Peyer's patch (tissue), 4 donors: Measurements from ENCODE around the gene SCN3A.

ENCODE experiments used
- POLR2A ChIP-seq, 2 donors: fragments of 450-650 bp; IDR thresholded peaks; one replicate each; pipeline ENCODE4 v1.5.1; 2017; ENCODE audit warnings: antibody characterized with exemption in 2 of 2, mild to moderate bottlenecking in 2 of 2, moderate library complexity in 2 of 2
- TF ChIP-seq, protein P1 (sequence below), 6 experiments: fragments of 450-650 bp in 4 of 6; fragments of 200-600 bp in 2 of 6; sonication (generic) in 1 of 6; IDR thresholded peaks; one replicate each; pipeline ENCODE4 v1.5.1; 2017 to 2019; ENCODE audit warnings: antibody characterized with exemption in 6 of 6, mild to moderate bottlenecking in 3 of 6, moderate library complexity in 1 of 6

DNA sequence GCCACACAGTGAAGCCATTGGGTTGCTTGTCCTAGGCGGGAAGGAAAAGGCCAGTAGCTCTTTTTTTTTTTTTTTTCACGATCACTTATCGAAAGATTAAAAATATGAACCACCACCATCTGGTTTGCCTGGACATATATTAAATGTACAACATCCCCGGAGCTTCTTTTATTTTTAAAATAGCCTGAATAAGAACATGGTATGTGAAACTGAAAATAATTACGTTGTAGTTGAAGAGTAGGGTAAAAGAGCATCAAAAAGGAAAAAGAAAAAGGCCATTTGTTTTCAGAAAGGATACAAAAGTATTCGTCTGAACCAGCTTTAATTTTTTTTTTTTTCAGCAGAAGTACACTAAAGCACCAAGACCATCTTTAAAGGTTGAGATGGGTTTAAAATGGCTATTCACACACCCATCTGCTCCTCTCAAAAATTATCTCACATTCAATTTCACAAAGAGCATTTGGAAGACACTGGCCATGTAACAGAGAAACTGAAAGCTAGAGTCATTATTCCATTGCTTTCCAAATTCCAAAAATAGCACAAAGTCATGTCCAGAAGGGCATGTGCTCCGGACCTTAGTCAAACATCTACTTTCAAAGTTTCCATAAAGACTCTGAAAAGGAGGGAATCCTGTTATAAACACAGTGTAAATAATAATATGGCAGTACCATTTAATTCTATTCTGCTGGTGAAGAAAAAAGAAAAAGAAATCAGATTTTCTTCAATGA, 82.9 kb downstream of the SCN3A start:
- TF ChIP-seq POLR2A (IDR thresholded peaks at IDR 0.05), result no peak
- TF ChIP-seq, protein P1, sequence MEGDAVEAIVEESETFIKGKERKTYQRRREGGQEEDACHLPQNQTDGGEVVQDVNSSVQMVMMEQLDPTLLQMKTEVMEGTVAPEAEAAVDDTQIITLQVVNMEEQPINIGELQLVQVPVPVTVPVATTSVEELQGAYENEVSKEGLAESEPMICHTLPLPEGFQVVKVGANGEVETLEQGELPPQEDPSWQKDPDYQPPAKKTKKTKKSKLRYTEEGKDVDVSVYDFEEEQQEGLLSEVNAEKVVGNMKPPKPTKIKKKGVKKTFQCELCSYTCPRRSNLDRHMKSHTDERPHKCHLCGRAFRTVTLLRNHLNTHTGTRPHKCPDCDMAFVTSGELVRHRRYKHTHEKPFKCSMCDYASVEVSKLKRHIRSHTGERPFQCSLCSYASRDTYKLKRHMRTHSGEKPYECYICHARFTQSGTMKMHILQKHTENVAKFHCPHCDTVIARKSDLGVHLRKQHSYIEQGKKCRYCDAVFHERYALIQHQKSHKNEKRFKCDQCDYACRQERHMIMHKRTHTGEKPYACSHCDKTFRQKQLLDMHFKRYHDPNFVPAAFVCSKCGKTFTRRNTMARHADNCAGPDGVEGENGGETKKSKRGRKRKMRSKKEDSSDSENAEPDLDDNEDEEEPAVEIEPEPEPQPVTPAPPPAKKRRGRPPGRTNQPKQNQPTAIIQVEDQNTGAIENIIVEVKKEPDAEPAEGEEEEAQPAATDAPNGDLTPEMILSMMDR (IDR thresholded peaks at IDR 0.05), result no peak
